Neuron (in vitro differentiated cells): ENCODE results near the gene YIPF1.

ENCODE experiments used
- H2AFZ ChIP-seq: one replicate; pipeline ENCODE4 v1.6.1; 2013; ENCODE audit warnings: low read depth, mild to moderate bottlenecking, inconsistent platforms, low read length, moderate library complexity
- H3K27me3 ChIP-seq: one replicate; pipeline ENCODE4 v1.6.1; 2013; ENCODE audit warnings: low read length; ENCODE audit not compliant: insufficient read depth
- H3K36me3 ChIP-seq: one replicate; pipeline ENCODE4 v1.6.1; 2013; ENCODE audit warnings: low read length; ENCODE audit not compliant: insufficient read depth
- H3K4me1 ChIP-seq: one replicate; pipeline ENCODE4 v1.6.1; 2013; ENCODE audit warnings: low read length; ENCODE audit not compliant: insufficient read depth
- H3K4me3 ChIP-seq: 2 replicates; pipeline ENCODE4 v1.5.1; 2013; ENCODE audit warnings: mild to moderate bottlenecking, low read length, moderate library complexity
- H3K9me3 ChIP-seq: one replicate; pipeline ENCODE4 v1.6.1; 2013; ENCODE audit warnings: low read length

YIPF1 gene

DNA sequence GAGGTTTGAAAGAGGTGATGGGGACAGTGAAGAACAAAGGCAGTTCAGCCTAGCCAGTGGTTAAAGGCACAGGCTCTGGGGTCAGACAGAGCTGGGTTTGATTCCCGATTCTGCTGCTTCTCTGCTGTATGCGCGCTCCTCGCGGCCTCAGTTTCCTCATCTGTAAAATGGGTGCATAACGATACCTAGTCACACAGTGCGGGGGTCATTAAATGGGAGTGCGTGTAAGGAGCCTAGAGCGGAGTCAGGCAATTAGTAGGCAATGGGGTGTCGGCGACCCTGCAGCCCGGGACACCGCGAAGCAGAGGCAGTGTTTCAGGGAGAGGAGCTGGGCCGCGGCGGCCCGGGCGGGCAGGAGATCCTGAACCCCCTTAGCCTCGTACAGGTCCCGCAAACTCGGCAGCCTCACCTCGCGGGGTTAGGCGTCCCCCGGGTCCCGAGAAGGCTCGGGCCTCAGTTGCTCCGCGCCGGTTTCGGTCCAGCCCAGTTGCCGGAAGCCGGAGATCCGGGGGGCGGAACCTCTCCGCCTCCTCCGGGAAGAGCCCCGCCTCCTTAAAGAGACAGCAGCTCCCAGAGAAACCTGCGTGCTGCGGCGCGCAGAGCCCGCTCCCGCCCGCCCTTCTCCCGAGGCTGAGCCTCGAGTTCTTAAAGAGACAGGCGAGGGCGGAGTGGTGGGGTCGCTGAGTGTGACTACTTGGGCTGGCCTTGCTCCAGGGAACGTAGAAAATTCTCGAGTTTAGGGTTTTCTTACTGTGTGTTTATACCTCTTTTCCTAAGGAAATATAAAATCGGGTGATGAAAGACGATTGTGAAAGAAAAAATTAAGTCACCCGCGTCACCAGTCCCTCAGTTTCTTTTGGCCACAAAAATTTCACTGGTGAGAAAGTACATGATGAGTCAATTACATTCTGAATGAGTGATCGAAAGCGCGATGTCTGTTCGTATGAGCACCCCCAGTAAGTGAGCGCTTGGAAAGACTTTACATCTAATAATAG, at the start of gene YIPF1:
YIPF1 (minus strand) TSS at position 494 of the 995 bp plus-strand sequence. CDS start 860 bp downstream, outside the sequence.
- Histone ChIP-seq H3K4me3 (peak within 1 kb of the TSS; percentile 98), H3K36me3 (peaks cover 24% of the 10 kb centered on the region), H3K4me1 (peaks cover 9% of the 10 kb centered on the region), H3K9me3 (no peaks in the 10 kb centered on the region), H2AFZ (peak within 1 kb of the TSS; percentile 92), H3K27me3 (no peaks in the 10 kb centered on the region)

DNA sequence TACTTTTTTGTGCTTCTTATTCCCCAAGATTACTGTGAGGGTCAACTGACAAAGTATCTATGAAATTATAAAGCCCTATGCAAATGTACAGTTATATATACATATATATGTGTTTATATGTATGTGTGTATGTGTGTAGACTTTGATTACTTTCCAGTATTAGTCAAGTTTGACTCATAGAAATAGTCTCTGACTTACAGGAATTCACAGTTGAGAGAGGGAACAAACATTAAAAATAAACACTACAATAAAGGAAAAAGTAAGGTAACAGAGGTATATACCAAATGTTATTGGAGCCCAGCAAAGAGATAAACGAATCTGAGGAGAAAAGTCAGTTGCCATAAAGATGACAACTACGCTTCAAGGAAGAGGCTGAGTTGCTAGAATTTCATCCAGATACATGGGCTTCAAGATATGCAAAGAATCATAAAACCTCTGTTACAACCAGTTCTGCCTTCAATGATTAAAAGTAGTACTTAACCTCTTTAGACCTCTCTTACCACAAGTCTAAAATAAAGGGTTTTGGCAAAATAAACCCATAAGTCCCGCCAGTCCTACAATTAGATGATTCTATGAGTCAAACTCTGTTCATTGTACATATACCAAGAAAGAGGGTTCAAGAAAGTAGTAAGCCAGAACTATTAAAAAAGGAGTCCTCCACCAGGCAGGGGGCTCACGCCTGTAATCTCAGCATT, 48.7 kb upstream of the YIPF1 start:
- no peaks in the 10 kb centered on the region for H3K27me3 ChIP-seq
- no peak overlapping the region for H2AFZ ChIP-seq
- H3K36me3 ChIP-seq, result peaks cover 25% of the 10 kb centered on the region
- no peak overlapping the region for H3K4me3 ChIP-seq
- H3K9me3 ChIP-seq, result peaks cover 4% of the 10 kb centered on the region
- H3K4me1 ChIP-seq, result peaks cover 4% of the 10 kb centered on the region

DNA sequence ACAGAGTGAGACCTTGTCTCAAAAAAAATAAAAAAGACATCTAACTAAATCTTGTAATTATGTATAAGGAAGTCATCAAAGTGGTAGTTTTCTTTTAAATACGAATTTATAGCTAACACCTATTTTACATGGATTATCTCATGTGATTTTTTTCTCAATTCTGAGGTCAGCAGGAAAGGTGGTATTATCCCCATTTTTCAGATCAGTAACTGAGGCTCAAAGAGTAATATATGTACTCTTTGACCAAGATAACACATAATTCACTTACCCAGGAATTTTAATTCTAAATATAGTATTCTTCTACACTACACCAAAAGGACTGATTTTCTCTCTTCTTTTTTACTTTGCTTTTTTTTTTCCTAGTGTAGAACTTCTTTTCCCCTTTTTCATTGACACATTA, 46.8 kb upstream of the YIPF1 start:
- Histone ChIP-seq H3K4me3 (no peak overlapping the region), H2AFZ (no peak overlapping the region), H3K4me1 (no peaks in the 10 kb centered on the region), H3K9me3 (peaks cover 10% of the 10 kb centered on the region), H3K27me3 (no peaks in the 10 kb centered on the region), H3K36me3 (peaks cover 25% of the 10 kb centered on the region)

DNA sequence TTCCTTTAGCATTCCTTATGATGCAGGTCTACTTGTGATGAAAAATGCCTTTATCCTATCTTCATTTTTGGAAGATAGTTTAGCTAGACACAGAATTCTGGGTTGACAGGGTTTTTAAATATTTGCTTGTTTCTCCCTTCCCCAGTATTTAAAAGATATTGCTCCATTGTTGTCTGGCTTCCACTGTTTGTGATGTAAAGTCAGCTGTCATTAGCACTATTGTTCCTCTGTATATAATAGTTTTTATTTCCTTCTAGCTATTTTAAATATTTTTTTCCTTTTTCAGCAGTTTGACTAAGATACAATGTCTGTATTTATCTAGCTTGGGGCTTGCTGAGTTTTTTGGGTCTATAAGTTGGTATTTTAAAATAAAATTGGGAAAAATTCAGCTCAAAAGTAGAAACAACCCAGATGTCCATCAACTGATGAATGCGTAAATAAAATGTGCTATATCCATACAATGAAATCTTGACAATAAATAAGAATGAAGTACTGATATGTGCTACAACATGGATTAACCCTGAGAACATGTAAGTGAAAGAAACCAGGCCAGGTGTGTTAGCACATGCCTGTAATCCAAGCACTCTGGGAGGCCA, 44.7 kb upstream of the YIPF1 start:
- H2AFZ ChIP-seq, result no peak overlapping the region
- H3K27me3 ChIP-seq, result no peaks in the 10 kb centered on the region
- H3K4me1 ChIP-seq, result no peaks in the 10 kb centered on the region
- H3K9me3 ChIP-seq, result peaks cover 10% of the 10 kb centered on the region
- H3K36me3 ChIP-seq, result peaks cover 26% of the 10 kb centered on the region
- no peak overlapping the region for H3K4me3 ChIP-seq

DNA sequence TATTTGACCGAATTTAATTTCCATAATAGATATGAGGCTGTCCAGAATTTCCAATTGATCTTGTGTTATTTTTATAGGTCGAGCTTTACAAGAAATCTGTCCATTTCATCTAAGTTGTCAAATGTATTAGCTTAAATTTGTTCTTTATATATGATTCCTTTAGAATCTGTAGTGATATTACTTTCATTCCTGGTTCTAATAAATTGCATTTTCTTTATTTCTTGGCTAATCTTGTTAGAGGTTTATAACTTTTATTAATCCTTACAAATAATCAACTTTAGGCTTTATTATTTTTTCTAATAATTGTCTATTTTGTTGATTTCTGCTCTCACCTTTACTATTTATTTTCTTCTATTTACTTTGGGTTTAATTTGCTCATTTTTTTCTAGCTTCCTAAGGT, 41.9 kb upstream of the YIPF1 start:
- H3K36me3 ChIP-seq, result peaks cover 31% of the 10 kb centered on the region
- H3K4me3 ChIP-seq, result no peak overlapping the region
- no peak overlapping the region for H2AFZ ChIP-seq
- peaks cover 10% of the 10 kb centered on the region for H3K9me3 ChIP-seq
- no peaks in the 10 kb centered on the region for H3K27me3 ChIP-seq
- no peaks in the 10 kb centered on the region for H3K4me1 ChIP-seq

DNA sequence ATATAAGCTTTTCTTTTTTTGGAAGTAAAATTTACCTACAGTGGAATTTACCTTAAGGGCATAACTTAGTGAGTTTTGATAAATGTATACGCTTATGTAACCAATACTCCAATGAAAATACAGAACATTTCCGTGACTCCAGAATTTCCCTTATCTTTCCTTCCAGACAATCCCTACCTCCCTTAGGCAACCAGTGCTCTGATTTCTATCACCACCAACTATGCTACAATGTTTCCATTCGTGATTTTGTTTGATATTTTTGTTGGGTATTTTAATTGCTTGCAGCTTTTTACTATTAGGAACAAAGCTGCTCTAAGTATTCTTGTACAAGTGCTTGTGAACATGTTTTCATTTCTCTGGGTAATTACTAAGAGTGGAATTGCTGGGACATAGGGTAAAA, 41.3 kb upstream of the YIPF1 start:
- Histone ChIP-seq H3K4me1 (no peaks in the 10 kb centered on the region), H3K4me3 (no peak overlapping the region), H3K36me3 (peaks cover 30% of the 10 kb centered on the region), H3K27me3 (no peaks in the 10 kb centered on the region), H2AFZ (no peak overlapping the region), H3K9me3 (peaks cover 10% of the 10 kb centered on the region)

DNA sequence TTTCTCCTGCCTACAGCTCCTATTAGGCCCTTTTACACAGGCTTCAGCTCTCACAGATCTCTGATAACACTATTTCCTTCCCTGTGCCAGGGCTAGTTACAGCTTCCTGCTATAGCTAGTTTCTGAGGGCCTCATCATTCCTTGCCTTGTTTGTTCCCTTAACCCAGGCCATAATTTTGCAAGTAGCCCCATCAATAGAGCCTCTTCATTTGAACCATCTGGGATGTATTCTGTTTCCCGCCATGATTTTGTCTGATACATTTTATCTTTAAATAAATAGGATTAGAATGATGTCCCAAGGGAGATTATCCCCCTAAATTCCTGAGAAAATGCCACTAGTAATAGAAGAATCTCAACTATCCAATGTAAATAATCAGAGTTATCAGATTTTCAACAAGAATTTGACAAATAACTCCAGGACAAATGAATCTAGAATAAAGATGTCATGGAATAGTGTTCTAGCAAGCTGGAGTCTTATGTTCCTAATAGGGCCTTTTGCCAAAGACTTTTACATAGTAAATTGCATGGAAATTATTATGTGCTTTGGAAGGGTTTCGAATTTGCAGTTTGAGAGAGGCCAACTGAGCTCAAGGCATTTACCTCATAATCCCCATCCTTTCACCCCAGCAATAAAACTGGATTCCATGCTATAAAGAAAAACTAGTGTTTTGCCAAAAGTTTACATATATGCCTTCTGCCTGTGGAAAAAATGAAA, 39.8 kb upstream of the YIPF1 start:
- no peak overlapping the region for H2AFZ ChIP-seq
- H3K4me3 ChIP-seq, result no peak overlapping the region
- H3K9me3 ChIP-seq, result peaks cover 6% of the 10 kb centered on the region
- no peaks in the 10 kb centered on the region for H3K4me1 ChIP-seq
- H3K36me3 ChIP-seq, result peaks cover 27% of the 10 kb centered on the region
- H3K27me3 ChIP-seq, result no peaks in the 10 kb centered on the region

DNA sequence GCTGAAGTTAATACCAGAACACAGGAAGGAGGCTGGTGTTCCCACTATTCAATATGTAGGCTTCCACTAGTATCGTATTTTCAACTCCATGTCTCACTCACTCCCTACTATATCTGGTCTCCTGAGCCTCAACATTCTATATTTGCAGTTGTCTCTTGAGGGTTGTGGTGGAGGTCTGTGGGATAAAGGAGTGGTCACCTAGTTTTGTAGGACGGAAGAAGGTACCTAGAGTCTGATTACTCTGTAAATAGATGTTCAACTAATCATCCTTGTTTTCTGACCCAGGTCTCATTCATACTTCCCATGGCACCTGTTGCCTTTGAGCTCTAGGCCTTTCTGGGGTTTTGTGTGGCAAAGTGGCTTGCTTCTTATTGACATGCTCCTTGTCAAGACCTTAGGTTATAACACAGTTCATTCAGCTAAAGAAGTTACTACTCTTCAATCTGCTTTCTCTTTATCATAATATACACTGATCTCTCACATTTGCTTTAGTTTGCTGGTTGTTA, 37.8 kb upstream of the YIPF1 start:
- Histone ChIP-seq H3K9me3 (peaks cover 3% of the 10 kb centered on the region), H3K27me3 (no peaks in the 10 kb centered on the region), H3K4me1 (no peaks in the 10 kb centered on the region), H3K4me3 (no peak overlapping the region), H3K36me3 (peaks cover 36% of the 10 kb centered on the region), H2AFZ (no peak overlapping the region)

DNA sequence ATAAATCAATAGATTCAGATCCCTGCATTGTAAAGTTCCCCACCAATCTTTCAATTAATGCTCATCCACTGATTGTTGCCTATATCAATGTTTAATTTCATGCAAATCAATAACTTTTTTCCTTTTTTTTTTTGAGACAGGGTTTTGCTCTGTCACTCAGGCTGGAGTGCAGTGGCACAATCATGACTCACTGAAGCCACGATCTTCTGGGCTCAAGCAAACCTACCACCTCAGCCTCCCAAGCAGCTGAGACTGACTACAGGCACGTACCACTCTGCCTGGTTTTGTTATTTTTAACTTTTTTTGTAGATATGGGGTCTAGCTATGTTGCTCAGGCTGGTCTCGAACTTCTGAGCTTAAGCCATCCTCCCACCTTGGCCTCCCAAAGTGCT, 30.1 kb upstream of the YIPF1 start:
- Histone ChIP-seq H3K9me3 (peaks cover 5% of the 10 kb centered on the region), H2AFZ (no peak overlapping the region), H3K4me3 (no peak overlapping the region), H3K36me3 (peaks cover 31% of the 10 kb centered on the region), H3K27me3 (no peaks in the 10 kb centered on the region), H3K4me1 (no peaks in the 10 kb centered on the region)

DNA sequence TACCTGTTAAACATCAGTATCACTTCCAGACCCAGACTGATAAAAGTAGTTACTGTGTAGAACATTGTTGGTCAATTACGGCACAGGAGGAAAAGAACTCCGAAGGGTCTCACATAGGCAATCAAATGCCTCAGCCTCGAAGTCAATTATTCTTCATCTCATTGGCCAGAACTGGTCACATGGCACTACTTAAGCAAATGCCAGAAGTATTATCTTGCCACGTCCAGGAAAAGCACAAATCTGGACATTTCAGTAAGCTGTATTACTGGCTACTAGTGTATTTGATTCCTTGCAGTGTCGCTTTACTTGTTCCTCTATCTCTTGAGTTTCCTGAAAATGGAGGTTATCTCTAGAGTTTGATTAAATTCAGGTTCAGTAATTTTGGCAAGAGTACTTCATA, 28.7 kb upstream of the YIPF1 start:
- Histone ChIP-seq H3K9me3 (peaks cover 5% of the 10 kb centered on the region), H3K27me3 (no peaks in the 10 kb centered on the region), H3K4me3 (no peak overlapping the region), H3K4me1 (no peaks in the 10 kb centered on the region), H3K36me3 (peaks cover 32% of the 10 kb centered on the region), H2AFZ (no peak overlapping the region)

DNA sequence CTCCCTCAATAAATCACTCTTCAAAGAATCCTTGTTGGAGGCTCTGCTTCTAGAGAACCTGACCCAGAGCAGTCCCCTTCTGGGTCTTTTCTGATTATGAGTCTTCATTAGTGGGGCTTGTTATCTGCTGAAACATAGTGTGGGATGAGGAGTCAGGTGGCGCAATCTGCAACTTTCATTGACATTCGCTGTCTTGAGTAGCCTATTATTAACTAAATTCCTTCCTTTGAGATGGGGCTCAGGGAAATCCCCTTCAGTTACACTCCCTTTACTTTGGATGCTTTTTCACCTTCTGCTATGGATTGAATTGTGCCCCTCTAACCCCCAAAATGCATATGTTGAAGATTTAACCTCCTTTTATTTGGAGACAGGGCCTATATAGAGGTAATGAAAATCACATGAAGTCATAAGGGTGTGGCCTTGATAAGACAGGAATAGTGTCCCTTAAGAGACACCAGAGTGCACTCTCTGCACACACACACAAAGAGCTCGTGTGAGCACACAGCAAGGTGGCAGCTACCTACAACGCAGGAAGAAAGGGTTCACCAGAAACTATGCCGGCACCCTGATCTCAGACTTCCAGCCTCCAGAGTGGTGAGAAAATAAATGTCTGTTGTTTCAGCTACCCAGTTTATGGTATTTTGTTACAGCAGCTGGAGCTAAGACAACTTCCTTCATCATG, 23.9 kb upstream of the YIPF1 start:
- no peak overlapping the region for H2AFZ ChIP-seq
- H3K4me1 ChIP-seq, result no peaks in the 10 kb centered on the region
- H3K36me3 ChIP-seq, result peaks cover 6% of the 10 kb centered on the region
- H3K4me3 ChIP-seq, result no peak overlapping the region
- H3K9me3 ChIP-seq, result no peaks in the 10 kb centered on the region
- H3K27me3 ChIP-seq, result no peaks in the 10 kb centered on the region

DNA sequence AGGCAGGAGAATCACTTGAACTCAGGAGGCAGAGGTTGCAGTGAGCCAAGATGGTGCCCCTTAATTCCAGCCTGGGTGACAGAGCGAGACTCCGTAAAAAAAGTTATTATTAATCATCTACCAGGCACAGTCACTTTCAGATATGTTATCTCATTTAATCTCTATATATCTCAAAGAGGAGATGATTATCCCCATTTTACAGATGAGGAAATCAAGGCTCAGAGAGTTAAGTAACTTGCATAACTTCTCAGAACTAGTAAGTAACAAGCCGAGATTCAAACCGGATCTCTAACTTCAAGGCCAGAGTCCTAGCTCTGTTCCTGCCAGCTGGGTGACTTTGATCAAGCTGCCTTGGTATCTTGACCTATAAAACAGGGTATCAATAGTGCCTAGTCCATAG, 21.8 kb upstream of the YIPF1 start:
- Histone ChIP-seq H3K4me1 (no peaks in the 10 kb centered on the region), H2AFZ (no peak overlapping the region)

More for the DNA sequence above, 21.8 kb upstream of the YIPF1 start:
- peaks cover 2% of the 10 kb centered on the region for H3K36me3 ChIP-seq
- H3K4me3 ChIP-seq, result no peak overlapping the region
- H3K9me3 ChIP-seq, result no peaks in the 10 kb centered on the region
- H3K27me3 ChIP-seq, result no peaks in the 10 kb centered on the region
